Measurements from ENCODE around the gene ZSCAN26. TPM values are rescaled to one million over a fixed set of nuclear protein-coding genes. Genes with fewer than 3 reads are reported as not detected.
A peak's percentile ranks its signal among the peaks of the same experiment; 100 is the strongest.

Gene ZSCAN26
- total RNA-seq, 4 donors from 2014 or later = 11.4 to 19.5 (median 14.8) TPM

DNA sequence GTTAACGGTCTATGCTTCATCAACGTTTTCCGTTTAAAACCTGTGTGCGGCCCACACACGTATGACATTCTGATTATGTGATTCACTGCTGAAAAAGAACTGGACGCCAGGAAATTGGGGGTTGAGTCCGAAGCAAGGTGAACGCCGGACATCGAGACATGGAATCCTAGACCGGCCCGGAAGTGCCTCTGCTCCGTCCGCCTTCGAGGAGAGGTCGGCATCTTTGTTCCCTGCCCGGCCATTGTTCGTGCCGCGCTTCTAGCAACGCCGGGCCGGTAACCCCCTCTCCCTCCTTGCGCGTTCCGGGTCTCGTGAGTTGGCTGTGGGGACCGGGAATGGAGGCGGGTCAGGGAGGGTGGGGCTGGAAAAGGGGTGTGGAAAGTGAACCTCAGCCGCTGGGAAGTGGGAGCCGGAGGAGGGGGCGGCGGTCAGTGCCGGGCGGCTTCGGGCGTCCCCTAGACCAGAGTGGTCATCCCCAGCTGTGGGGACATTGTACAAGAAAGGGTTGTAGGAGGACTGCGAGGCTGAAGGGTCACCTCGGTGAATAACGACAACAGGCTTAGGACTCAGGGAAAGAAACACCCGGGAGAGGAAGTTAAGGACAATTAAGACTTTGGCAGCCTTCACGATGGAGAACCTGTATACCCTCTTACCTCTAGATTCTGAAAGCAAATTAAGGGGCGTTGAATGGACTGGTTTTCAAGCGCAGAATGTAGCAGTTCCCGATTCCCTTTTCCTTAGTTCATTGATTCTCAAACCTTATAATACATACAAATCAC, 41.7 kb upstream of the ZSCAN26 start, which contains the start of gene ZSCAN9:
Gene ZSCAN9, plus strand, starts transcription at position 220 of the 779 bp plus-strand sequence. CDS start 1,810 bp downstream, outside the sequence.
- TF ChIP-seq, protein P1, sequence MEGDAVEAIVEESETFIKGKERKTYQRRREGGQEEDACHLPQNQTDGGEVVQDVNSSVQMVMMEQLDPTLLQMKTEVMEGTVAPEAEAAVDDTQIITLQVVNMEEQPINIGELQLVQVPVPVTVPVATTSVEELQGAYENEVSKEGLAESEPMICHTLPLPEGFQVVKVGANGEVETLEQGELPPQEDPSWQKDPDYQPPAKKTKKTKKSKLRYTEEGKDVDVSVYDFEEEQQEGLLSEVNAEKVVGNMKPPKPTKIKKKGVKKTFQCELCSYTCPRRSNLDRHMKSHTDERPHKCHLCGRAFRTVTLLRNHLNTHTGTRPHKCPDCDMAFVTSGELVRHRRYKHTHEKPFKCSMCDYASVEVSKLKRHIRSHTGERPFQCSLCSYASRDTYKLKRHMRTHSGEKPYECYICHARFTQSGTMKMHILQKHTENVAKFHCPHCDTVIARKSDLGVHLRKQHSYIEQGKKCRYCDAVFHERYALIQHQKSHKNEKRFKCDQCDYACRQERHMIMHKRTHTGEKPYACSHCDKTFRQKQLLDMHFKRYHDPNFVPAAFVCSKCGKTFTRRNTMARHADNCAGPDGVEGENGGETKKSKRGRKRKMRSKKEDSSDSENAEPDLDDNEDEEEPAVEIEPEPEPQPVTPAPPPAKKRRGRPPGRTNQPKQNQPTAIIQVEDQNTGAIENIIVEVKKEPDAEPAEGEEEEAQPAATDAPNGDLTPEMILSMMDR (IDR thresholded peaks at IDR 0.05) = no peak
- peak; percentile 99 for ATAC-seq (ENCODE audit: low FRiP score)
- peak; percentile 46 for DNase-seq (ENCODE audit: low spot score)

DNA sequence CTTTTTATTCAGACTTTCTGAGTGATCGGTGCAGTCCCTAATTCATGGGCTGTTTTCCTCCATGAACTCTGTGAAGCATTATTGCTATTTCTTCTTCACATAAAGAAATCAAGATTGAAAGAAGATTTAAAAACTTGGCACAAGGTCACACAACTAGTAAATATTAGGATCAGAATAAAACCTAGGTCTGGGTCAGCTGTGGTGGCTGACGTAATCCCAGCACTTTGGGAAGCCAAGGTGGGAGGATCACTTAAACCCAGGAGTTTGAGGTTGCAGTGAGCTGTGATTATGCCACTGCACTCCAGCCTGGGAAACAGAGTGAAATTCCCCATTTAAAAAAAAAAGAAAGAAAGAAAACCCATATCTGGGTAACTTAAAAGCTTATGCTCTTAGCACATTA, 40.5 kb upstream of the ZSCAN26 start:
- no peak for ATAC-seq (ENCODE audit: low FRiP score)
- TF ChIP-seq, protein P1 (IDR thresholded peaks at IDR 0.05) = no peak
- no peak for DNase-seq (ENCODE audit: low spot score)

DNA sequence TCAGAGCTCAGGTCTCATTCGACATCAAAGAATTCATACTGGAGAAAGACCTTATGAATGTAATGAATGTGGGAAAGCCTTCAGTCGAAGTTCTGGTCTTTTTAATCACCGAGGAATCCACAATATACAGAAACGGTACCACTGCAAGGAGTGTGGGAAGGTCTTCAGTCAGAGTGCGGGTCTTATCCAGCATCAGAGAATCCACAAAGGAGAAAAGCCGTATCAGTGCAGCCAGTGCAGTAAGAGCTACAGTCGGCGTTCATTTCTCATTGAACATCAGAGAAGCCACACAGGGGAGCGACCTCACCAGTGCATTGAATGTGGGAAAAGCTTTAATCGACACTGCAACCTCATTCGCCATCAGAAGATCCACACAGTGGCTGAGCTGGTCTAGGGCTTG, 34.2 kb upstream of the ZSCAN26 start:
- TF ChIP-seq, protein P1 (IDR thresholded peaks at IDR 0.05) = no peak

DNA sequence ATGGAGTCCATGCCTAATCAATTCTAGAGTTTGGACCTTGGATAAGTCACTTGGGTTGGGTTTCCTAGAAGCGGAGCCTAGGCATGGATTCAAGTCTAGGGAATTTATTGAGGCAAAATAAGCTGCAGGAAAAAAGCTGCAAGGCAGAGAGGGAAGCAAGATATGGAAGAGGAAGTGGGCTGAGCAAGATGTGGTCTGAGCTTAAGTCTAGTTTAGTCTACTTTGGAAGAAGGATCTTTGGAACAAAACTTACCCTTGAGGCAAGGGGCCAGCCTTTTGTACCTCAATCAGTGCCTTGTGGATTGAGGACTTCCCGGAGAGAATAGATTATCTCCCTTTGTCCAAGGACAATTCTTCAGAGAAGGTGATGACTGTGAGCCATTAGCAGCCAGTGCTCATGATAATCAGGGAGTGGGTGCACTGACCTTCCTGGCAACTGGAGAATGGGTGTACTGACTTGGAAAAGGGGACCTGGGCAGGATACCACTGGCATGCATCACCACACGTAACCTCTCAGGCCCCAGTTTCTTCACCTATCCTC, 31.0 kb upstream of the ZSCAN26 start:
- DNase-seq (ENCODE audit: low spot score) (no peak), ATAC-seq (ENCODE audit: low FRiP score) (no peak)
- TF ChIP-seq, protein P1 (IDR thresholded peaks at IDR 0.05) = no peak

More for the DNA sequence above, 34.2 kb upstream of the ZSCAN26 start:
- ATAC-seq (ENCODE audit: low FRiP score) = no peak
- DNase-seq (ENCODE audit: low spot score) = no peak

DNA sequence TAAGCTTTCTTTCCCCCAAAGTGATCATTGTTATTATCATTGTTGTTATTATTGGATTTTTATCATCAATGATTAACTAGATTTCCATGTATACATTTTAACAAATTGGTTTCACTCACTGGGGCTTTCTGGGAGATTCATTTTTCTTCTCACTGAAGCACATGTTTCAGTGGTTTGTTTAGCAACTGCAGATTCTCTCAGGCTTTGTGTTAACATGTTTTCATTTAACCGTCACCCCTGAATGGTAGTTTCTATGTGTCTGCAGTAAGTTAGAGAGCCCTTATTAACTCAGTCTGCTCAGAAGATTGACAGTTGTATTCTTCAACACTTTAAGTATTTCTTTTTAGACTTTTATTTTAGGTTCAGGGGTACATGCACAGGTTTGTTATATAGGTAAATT, 27.3 kb upstream of the ZSCAN26 start:
- ATAC-seq (ENCODE audit: low FRiP score) (no peak), DNase-seq (ENCODE audit: low spot score) (no peak)
- TF ChIP-seq, protein P1 (IDR thresholded peaks at IDR 0.05) = no peak

DNA sequence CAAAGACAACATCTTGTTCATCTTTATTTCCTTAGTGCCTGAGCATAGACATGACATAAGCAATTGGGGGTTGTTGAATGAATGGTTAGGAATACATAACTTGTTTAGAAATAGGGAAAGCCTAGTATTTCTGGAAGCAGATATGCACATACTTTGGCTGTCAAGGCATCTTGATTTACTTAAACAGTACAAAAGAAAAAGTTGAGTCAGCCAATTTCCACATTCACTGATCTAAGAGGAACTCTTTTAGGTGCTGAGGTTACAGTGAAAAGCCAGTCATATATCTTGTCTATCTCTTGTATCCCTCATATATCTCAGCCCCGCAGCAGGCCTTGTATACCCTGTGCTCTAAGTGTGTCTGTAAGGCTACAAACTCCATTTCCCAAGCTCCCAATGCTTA, 26.5 kb upstream of the ZSCAN26 start:
- TF ChIP-seq, protein P1 (IDR thresholded peaks at IDR 0.05) = no peak
- DNase-seq (ENCODE audit: low spot score) (no peak), ATAC-seq (ENCODE audit: low FRiP score) (no peak)

DNA sequence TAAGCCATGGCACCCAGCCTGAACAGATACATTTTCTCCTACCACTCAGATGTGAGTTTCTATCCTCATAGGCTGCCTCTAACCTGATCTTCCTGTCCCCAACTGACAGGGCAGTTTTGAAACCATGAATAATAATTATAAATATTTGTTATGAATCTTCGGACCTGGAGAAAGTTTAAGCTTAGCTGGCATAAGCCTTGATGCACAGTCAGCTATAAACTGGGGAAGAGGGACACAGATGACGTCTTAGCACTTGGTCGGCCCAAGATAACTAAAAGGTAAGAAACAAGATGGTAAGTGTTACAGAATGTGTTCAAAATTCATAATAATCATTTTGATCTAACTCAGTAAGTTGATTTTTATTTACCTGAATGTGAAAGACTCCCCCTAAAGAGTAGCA, 23.0 kb upstream of the ZSCAN26 start:
- TF ChIP-seq, protein P1 (IDR thresholded peaks at IDR 0.05) = no peak
- no peak for DNase-seq (ENCODE audit: low spot score)
- no peak for ATAC-seq (ENCODE audit: low FRiP score)

Data from omental fat pad (tissue), 4 donors.